ENCODE measurements around the gene TANGO6.
A peak's percentile ranks its signal among the peaks of the same experiment; 100 is the strongest.
"Not testable (repeated sequence)": the region's sequence is repeated elsewhere in the genome, so short reads cannot be mapped to it uniquely, and the experiment has no call there.

Gene TANGO6

GRCh38 chr16:68978303-68978954 is 135.1 kb downstream of the TANGO6 start:
- DNase-seq: no peak

GRCh38 chr16:68980695-68981315 is 137.5 kb downstream of the TANGO6 start:
- no peak for DNase-seq

- no peak for DNase-seq
Measured at GRCh38 chr16:68981971-68982370, 138.6 kb downstream of the TANGO6 start.

- no peak for DNase-seq
Measured at GRCh38 chr16:68984467-68984866, 141.1 kb downstream of the TANGO6 start.

GRCh38 chr16:68985268-68985667 is 141.9 kb downstream of the TANGO6 start:
- DNase-seq: no peak

- DNase-seq: no peak
Measured at GRCh38 chr16:68985855-68986254, 142.5 kb downstream of the TANGO6 start.

- no peak for DNase-seq
Measured at GRCh38 chr16:68987734-68988457, 144.6 kb downstream of the TANGO6 start.

GRCh38 chr16:68990172-68990845 is 147.0 kb downstream of the TANGO6 start:
- DNase-seq: not testable (repeated sequence)

GRCh38 chr16:68991075-68991474 is 147.7 kb downstream of the TANGO6 start:
- no peak for DNase-seq

- no peak for DNase-seq
Measured at GRCh38 chr16:68992521-68992920, 149.2 kb downstream of the TANGO6 start.

- DNase-seq: no peak
Measured at GRCh38 chr16:68993456-68993855, 150.1 kb downstream of the TANGO6 start.

GRCh38 chr16:68993885-68994284 is 150.6 kb downstream of the TANGO6 start:
- DNase-seq: no peak

GRCh38 chr16:68994324-68994723 is 151.0 kb downstream of the TANGO6 start:
- no peak for DNase-seq

- no peak for DNase-seq
Measured at GRCh38 chr16:68995011-68995504, 151.7 kb downstream of the TANGO6 start.

- no peak for DNase-seq
Measured at GRCh38 chr16:68997564-68997963, 154.2 kb downstream of the TANGO6 start.

- no peak for DNase-seq
Measured at GRCh38 chr16:68999114-68999513, 155.8 kb downstream of the TANGO6 start.

- no peak for DNase-seq
Measured at GRCh38 chr16:69003500-69003899, 160.2 kb downstream of the TANGO6 start.

GRCh38 chr16:69005641-69006355 is 162.5 kb downstream of the TANGO6 start:
- DNase-seq: no peak

- no peak for DNase-seq
Measured at GRCh38 chr16:69012906-69013305, 169.6 kb downstream of the TANGO6 start.

GRCh38 chr16:69013991-69014390 is 170.7 kb downstream of the TANGO6 start:
- DNase-seq: no peak

- no peak for DNase-seq
Measured at GRCh38 chr16:69014811-69015210, 171.5 kb downstream of the TANGO6 start.

- peak; percentile 3 for DNase-seq
Measured at GRCh38 chr16:69017036-69017783, 173.9 kb downstream of the TANGO6 start.
